ENCODE measurements around the gene ROBO4. TPM values are rescaled to one million over a fixed set of nuclear protein-coding genes. Genes with fewer than 3 reads are reported as not detected.

Gene ROBO4
- total RNA-seq, 4 donors from 2014 or later: 13.9 to 33.6 (median 23.4) TPM

DNA sequence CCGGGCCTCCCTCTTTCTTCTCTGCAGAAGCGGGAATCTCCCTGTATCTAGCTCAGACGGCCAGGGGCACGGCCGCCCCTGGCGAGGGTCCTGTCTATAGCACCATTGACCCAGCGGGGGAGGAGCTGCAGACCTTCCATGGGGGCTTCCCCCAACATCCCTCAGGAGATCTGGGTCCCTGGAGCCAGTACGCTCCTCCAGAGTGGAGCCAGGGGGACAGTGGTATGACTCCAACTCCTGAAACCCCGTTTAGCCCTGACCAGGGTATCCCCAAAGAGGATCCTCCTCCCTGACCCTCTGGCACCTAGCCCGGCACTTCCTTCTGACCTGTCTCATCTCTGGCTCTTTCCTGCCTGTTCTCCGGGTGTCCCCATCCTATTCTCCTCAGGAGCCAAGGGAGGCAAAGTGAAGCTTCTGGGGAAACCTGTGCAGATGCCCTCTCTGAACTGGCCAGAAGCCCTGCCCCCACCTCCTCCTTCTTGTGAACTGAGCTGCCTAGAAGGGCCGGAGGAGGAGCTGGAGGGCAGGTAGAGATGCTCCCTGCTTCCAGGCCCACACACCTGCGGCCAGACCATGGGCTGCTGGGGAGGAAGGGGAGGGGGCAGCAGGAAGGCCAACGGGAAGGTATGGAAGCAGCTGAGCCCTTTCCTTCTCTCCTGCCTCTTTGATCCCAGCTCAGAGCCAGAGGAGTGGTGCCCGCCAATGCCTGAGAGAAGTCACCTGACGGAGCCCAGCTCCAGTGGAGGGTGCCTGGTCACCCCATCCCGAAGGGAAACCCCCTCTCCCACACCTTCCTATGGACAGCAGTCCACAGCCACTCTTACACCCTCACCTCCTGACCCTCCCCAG, 19.5 kb downstream of the ROBO4 start:
- Histone ChIP-seq H3K4me1 (peaks cover 0 to 35% (median 3%) of the 10 kb centered on the region in 3 donors), H3K9me3 (no peaks in the 10 kb centered on the region), H3K4me3 (no peak overlapping the region), H3K36me3 (no peaks in the 10 kb centered on the region), H3K27ac (peak overlapping the region in 2 of 4 donors; percentile 25 to 92), H3K27me3 (peaks cover 19% of the 10 kb centered on the region)
- no peak for ATAC-seq
- TF ChIP-seq POLR2A (IDR thresholded peaks at IDR 0.05) (no peak), EP300 (IDR thresholded peaks at IDR 0.05) (no peak), POLR2AphosphoS5 (IDR thresholded peaks at IDR 0.05) (no peak)
- TF ChIP-seq, protein P1, sequence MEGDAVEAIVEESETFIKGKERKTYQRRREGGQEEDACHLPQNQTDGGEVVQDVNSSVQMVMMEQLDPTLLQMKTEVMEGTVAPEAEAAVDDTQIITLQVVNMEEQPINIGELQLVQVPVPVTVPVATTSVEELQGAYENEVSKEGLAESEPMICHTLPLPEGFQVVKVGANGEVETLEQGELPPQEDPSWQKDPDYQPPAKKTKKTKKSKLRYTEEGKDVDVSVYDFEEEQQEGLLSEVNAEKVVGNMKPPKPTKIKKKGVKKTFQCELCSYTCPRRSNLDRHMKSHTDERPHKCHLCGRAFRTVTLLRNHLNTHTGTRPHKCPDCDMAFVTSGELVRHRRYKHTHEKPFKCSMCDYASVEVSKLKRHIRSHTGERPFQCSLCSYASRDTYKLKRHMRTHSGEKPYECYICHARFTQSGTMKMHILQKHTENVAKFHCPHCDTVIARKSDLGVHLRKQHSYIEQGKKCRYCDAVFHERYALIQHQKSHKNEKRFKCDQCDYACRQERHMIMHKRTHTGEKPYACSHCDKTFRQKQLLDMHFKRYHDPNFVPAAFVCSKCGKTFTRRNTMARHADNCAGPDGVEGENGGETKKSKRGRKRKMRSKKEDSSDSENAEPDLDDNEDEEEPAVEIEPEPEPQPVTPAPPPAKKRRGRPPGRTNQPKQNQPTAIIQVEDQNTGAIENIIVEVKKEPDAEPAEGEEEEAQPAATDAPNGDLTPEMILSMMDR (IDR thresholded peaks at IDR 0.05): no peak
- 72 to 100% methylated on average over 4 to 5 of the region's 17 CpGs for WGBS, 2 donors (ENCODE audit: low coverage in 1 of 2)

DNA sequence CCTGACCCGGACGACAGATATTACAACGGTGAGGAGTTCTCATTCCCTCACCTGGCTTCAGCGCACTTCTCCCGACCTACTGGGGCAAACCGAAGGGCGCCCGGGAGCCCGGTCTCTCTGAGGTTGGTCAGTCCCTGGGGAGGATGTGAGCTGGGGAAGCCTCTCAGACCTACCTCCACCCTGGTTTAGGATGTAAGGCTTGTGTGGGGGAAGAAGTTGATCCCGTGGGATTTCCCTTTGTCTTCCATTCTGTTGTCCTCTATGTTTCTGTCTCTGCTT, 20.1 kb downstream of the ROBO4 start:
- TF ChIP-seq POLR2AphosphoS5 (IDR thresholded peaks at IDR 0.05) (no peak), EP300 (IDR thresholded peaks at IDR 0.05) (no peak), POLR2A (IDR thresholded peaks at IDR 0.05) (no peak)
- TF ChIP-seq, protein P1 (IDR thresholded peaks at IDR 0.05): no peak
- no peak for ATAC-seq
- H3K27ac ChIP-seq: peak overlapping the region in 3 of 4 donors; percentile 25 to 94 (median 92)
- peaks cover 0 to 29% (median 3%) of the 10 kb centered on the region in 3 donors for H3K4me1 ChIP-seq
- H3K4me3 ChIP-seq: peak overlapping the region in 1 of 2 donors; percentile 67
- no peaks in the 10 kb centered on the region for H3K9me3 ChIP-seq
- WGBS, 2 donors (ENCODE audit: low coverage in 1 of 2): 54 to 91% methylated on average over 4 to 6 of the region's 10 CpGs
- H3K27me3 ChIP-seq: peaks cover 25% of the 10 kb centered on the region
- no peaks in the 10 kb centered on the region for H3K36me3 ChIP-seq

DNA sequence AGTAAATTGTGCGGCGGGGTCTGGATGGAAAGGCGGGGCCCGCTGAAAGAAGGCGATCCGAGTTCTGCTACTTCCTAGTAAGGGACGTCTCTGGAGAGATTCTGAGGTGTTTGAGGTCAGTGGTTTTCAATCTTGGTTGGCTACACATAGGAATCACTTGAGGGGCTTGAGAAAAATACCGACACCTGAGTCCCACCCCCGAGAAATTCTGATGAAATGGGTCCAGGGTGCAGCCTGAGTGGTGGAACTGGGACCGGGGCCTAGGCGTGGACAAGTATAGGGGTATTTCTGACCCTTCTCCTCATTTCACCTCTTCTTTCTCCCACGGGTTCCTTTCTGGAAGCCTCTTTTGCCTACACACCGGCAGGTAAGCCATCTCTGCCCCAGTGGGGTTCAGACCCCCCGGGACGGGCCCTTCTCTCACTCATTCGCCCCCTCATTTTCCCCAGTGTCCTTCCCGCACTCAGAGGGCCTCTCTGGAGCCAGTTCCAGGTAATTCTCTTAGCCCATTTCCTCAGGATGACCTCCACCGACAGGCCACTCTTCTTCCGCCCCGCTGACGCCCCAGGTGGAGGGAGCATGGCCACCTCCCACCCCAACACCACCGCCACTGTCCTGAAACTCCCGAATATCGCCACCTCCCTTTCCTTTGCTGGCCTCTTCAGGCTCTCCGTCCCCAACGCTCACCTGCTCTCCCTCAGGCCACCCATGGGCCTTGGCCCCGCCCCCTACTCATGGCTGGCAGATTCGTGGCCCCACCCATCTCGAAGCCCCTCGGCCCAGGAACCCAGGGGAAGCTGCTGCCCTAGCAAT, 20.6 kb downstream of the ROBO4 start:
- WGBS, 2 donors (ENCODE audit: low coverage in 1 of 2): 18 to 40% methylated on average over 13 to 23 of the region's 30 CpGs
- H3K4me1 ChIP-seq: peaks cover 0 to 29% (median 3%) of the 10 kb centered on the region in 3 donors
- H3K27me3 ChIP-seq: peaks cover 31% of the 10 kb centered on the region
- no peaks in the 10 kb centered on the region for H3K9me3 ChIP-seq
- TF ChIP-seq POLR2AphosphoS5 (IDR thresholded peaks at IDR 0.05) (no peak), EP300 (IDR thresholded peaks at IDR 0.05) (no peak), POLR2A (IDR thresholded peaks at IDR 0.05) (no peak)
- TF ChIP-seq, protein P1 (IDR thresholded peaks at IDR 0.05): no peak
- H3K36me3 ChIP-seq: no peaks in the 10 kb centered on the region
- H3K4me3 ChIP-seq: peak overlapping the region; percentile 33 to 67
- ATAC-seq: no peak
- peak overlapping the region in 3 of 4 donors; percentile 92 to 94 (median 93) for H3K27ac ChIP-seq

DNA sequence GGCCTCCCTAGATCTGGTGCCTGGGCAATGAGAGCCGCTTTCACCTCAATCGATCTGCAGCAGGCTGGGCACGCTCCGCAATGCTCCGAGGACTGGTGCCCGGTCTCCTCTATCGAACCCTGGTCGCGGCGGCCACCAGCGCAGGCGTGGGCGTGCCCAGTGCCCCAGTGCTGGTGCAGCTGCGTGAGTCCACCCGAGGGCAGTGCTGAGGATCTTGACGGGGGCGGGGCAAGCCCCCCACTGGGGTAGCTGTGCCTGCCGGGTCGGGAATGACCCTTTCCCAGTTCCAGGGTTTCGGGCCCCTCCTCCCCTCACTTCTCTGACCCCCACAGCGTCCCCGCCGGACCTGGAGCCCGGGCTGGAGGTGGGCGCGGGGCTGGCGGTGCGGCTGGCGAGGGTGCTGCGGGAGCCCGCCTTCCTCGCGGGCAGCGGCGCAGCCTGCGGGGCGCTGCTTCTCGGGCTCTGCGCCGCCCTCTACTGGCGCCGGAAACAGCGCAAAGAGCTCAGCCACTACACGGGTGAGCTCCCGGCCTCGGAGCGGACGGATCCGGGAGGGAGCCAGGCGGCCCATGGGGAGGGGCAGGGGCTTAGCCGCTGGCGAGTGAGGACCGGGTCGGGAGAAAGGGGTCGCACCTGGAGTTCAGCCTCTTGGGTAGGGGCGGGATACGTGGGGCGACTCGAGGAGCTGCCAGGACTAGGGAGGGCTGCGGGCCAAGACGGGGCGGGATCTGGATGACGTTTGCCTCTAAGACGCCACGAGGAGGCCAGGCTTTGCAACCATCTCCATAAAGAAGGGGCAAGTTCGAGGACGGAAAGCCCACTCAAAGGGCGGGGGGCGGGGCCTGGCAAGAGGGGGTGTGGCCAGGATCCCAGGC, 21.5 kb downstream of the ROBO4 start:
- ATAC-seq: peak; percentile 93

More for the DNA sequence above, 21.5 kb downstream of the ROBO4 start:
- H3K27me3 ChIP-seq: peaks cover 39% of the 10 kb centered on the region
- H3K9me3 ChIP-seq: no peaks in the 10 kb centered on the region
- H3K27ac ChIP-seq: peak overlapping the region; percentile 26 to 94 (median 92)
- WGBS, 2 donors (ENCODE audit: low coverage in 1 of 2): no CpG with 5 or more reads among the region's 69 CpGs
- TF ChIP-seq POLR2A (IDR thresholded peaks at IDR 0.05) (peak; percentile 11 to 36), EP300 (IDR thresholded peaks at IDR 0.05) (no peak), POLR2AphosphoS5 (IDR thresholded peaks at IDR 0.05) (peak; percentile 70)
- TF ChIP-seq, protein P1 (IDR thresholded peaks at IDR 0.05): peak in 3 of 4 experiments; percentile 67 to 91 (median 78)
- peaks cover 0 to 29% (median 3%) of the 10 kb centered on the region in 3 donors for H3K4me1 ChIP-seq
- H3K36me3 ChIP-seq: no peaks in the 10 kb centered on the region
- peak overlapping the region; percentile 33 to 67 for H3K4me3 ChIP-seq
